C4-2B (cell line): ENCODE results near the gene NID2.

Source experiments
- H3K27ac ChIP-seq: fragments of 450-650 bp; 2 replicates; pipeline ENCODE4 v1.5.1; 2017
- CTCF ChIP-seq: fragments of 450-650 bp; conservative IDR thresholded peaks from 2 replicates; pipeline ENCODE4 v1.5.1; 2017; ENCODE audit warnings: mild to moderate bottlenecking
- ZFX ChIP-seq: fragments of 450-650 bp; IDR thresholded peaks from 2 replicates; pipeline ENCODE4 v1.6.1; 2017

Gene NID2

GRCh38 chr14:52025310-52025709 lies 43.5 kb downstream of the NID2 start:
- no peak for TF ChIP-seq CTCF
- no peak for TF ChIP-seq ZFX
- H3K27ac ChIP-seq, result no peak overlapping the region

- H3K27ac ChIP-seq, result no peak overlapping the region
- TF ChIP-seq CTCF (no peak), ZFX (no peak)
Measured at GRCh38 chr14:52023518-52023917, 45.3 kb downstream of the NID2 start.

GRCh38 chr14:52021957-52022600 lies 46.8 kb downstream of the NID2 start:
- H3K27ac ChIP-seq, result no peak overlapping the region
- TF ChIP-seq ZFX, result no peak
- no peak for TF ChIP-seq CTCF

GRCh38 chr14:52020866-52021717 lies 47.8 kb downstream of the NID2 start:
- no peak overlapping the region for H3K27ac ChIP-seq

GRCh38 chr14:52020161-52020714 lies 48.6 kb downstream of the NID2 start:
- no peak overlapping the region for H3K27ac ChIP-seq

More at GRCh38 chr14:52020866-52021717, 47.8 kb downstream of the NID2 start:
- no peak for TF ChIP-seq CTCF
- TF ChIP-seq ZFX, result no peak

GRCh38 chr14:52018970-52019369 lies 49.9 kb downstream of the NID2 start:
- H3K27ac ChIP-seq, result no peak overlapping the region
- TF ChIP-seq ZFX (no peak), CTCF (no peak)

More at GRCh38 chr14:52020161-52020714, 48.6 kb downstream of the NID2 start:
- TF ChIP-seq ZFX, result no peak
- TF ChIP-seq CTCF, result no peak

GRCh38 chr14:52018252-52018651 lies 50.6 kb downstream of the NID2 start:
- no peak overlapping the region for H3K27ac ChIP-seq
- TF ChIP-seq CTCF, result no peak
- TF ChIP-seq ZFX, result no peak
